KMS-11 (cell line): ENCODE results near the gene HELZ.

Experiments
- H2AFZ ChIP-seq: fragments of 200-600 bp; sonication (generic); 2 replicates; pipeline ENCODE4 v1.6.1; 2016; ENCODE audit warnings: antibody characterized with exemption, mixed run types, low read depth
- H3K27ac ChIP-seq: fragments of 200-600 bp; sonication (generic); 2 replicates; pipeline ENCODE4 v1.6.1; 2016; ENCODE audit warnings: mild to moderate bottlenecking, mixed run types
- H3K27me3 ChIP-seq: fragments of 200-600 bp; sonication (generic); 2 replicates; pipeline ENCODE4 v1.6.1; 2017; ENCODE audit warnings: mild to moderate bottlenecking, low read depth, mixed run types, moderate library complexity; ENCODE audit not compliant: insufficient read depth
- H3K36me3 ChIP-seq: fragments of 200-600 bp; sonication (generic); 2 replicates; pipeline ENCODE4 v1.6.1; 2017; ENCODE audit warnings: mild to moderate bottlenecking, mixed run types; ENCODE audit not compliant: insufficient read depth
- H3K4me1 ChIP-seq: fragments of 200-600 bp; sonication (generic); 2 replicates; pipeline ENCODE4 v1.6.1; 2016; ENCODE audit warnings: mild to moderate bottlenecking, low read depth, mixed run types; ENCODE audit not compliant: poor library complexity, severe bottlenecking
- H3K4me2 ChIP-seq: fragments of 200-600 bp; sonication (generic); 2 replicates; pipeline ENCODE4 v1.7.0; 2016; ENCODE audit warnings: mild to moderate bottlenecking, mixed run types
- H3K4me3 ChIP-seq: fragments of 200-600 bp; sonication (generic); IDR thresholded peaks from 2 replicates; pipeline ENCODE4 v1.6.1; 2017; ENCODE audit warnings: low read depth, low read length, mixed read lengths; ENCODE audit not compliant: insufficient read depth
- H3K79me2 ChIP-seq: fragments of 200-600 bp; sonication (generic); 2 replicates; pipeline ENCODE4 v1.6.1; 2016; ENCODE audit warnings: low read depth, mixed run types; ENCODE audit not compliant: insufficient read depth
- H3K9ac ChIP-seq: fragments of 200-600 bp; sonication (generic); 2 replicates; pipeline ENCODE4 v1.6.1; 2016; ENCODE audit warnings: mild to moderate bottlenecking, mixed run types
- H4K20me1 ChIP-seq: fragments of 200-600 bp; sonication (generic); 2 replicates; pipeline ENCODE4 v1.6.1; 2016; ENCODE audit warnings: mild to moderate bottlenecking, mixed run types; ENCODE audit not compliant: insufficient read depth
- CTCF ChIP-seq: fragments of 200-600 bp; sonication (generic); conservative IDR thresholded peaks from 2 replicates; pipeline ENCODE4 v1.6.1; 2017; ENCODE audit warnings: low read depth, mild to moderate bottlenecking, antibody characterized with exemption, low read length, moderate library complexity, mixed read lengths

The HELZ gene

GRCh38 chr17:67066717-67067116 is 178.3 kb downstream of the HELZ start:
- Histone ChIP-seq H3K9ac (no peak overlapping the region), H3K79me2 (no peaks in the 10 kb centered on the region), H3K4me3 (no peak overlapping the region), H3K4me1 (no peaks in the 10 kb centered on the region), H3K27me3 (no peaks in the 10 kb centered on the region), H3K4me2 (no peak overlapping the region), H3K36me3 (no peaks in the 10 kb centered on the region), H3K27ac (no peak overlapping the region), H2AFZ (no peak overlapping the region), H4K20me1 (no peaks in the 10 kb centered on the region)
- TF ChIP-seq CTCF = no peak

- Histone ChIP-seq H3K4me3 (no peak overlapping the region), H3K4me2 (no peak overlapping the region), H4K20me1 (no peaks in the 10 kb centered on the region), H2AFZ (no peak overlapping the region), H3K4me1 (no peaks in the 10 kb centered on the region), H3K36me3 (no peaks in the 10 kb centered on the region), H3K27ac (no peak overlapping the region), H3K27me3 (no peaks in the 10 kb centered on the region), H3K9ac (no peak overlapping the region), H3K79me2 (no peaks in the 10 kb centered on the region)
- no peak for TF ChIP-seq CTCF
These were observed 181.9 kb downstream of the HELZ start for GRCh38 chr17:67063141-67063540.

GRCh38 chr17:67059372-67059771 is 185.6 kb downstream of the HELZ start:
- Histone ChIP-seq H2AFZ (no peak overlapping the region), H3K27me3 (no peaks in the 10 kb centered on the region), H3K79me2 (no peaks in the 10 kb centered on the region), H3K36me3 (no peaks in the 10 kb centered on the region), H3K9ac (no peak overlapping the region), H3K4me3 (no peak overlapping the region), H4K20me1 (no peaks in the 10 kb centered on the region), H3K27ac (no peak overlapping the region), H3K4me2 (no peak overlapping the region), H3K4me1 (no peaks in the 10 kb centered on the region)
- no peak for TF ChIP-seq CTCF

GRCh38 chr17:67058036-67058435 is 187.0 kb downstream of the HELZ start:
- no peak overlapping the region for H3K27ac ChIP-seq
- no peak overlapping the region for H2AFZ ChIP-seq
- no peak overlapping the region for H3K4me3 ChIP-seq
- H3K9ac ChIP-seq = no peak overlapping the region
- H3K4me1 ChIP-seq = no peaks in the 10 kb centered on the region
- no peaks in the 10 kb centered on the region for H3K79me2 ChIP-seq
- no peaks in the 10 kb centered on the region for H3K27me3 ChIP-seq
- H3K4me2 ChIP-seq = no peak overlapping the region
- no peak for TF ChIP-seq CTCF
- no peaks in the 10 kb centered on the region for H4K20me1 ChIP-seq
- H3K36me3 ChIP-seq = no peaks in the 10 kb centered on the region
